ENCODE data around the gene HIVEP3.
A peak's percentile ranks its signal among the peaks of the same experiment; 100 is the strongest.
"Not testable (repeated sequence)": the region's sequence is repeated elsewhere in the genome, so short reads cannot be mapped to it uniquely, and the experiment has no call there.

Gene HIVEP3

GRCh38 chr1:41954533-41954944, 35.8 kb upstream of the HIVEP3 start:
- no peak for TF ChIP-seq CTCF (conservative IDR thresholded peaks at IDR 0.05; ENCODE audit: low read length)
- H3K4me3 ChIP-seq (ENCODE audit: low read length), result no peak overlapping the region
- DNase-seq (ENCODE audit: low read depth), result peak; percentile 69

- DNase-seq (ENCODE audit: low read depth), result no peak
- no peak overlapping the region for H3K4me3 ChIP-seq (ENCODE audit: low read length)
- TF ChIP-seq CTCF (conservative IDR thresholded peaks at IDR 0.05; ENCODE audit: low read length), result no peak
These were observed 34.6 kb upstream of the HIVEP3 start for GRCh38 chr1:41953291-41953690.

GRCh38 chr1:41952208-41952607, 33.5 kb upstream of the HIVEP3 start:
- TF ChIP-seq CTCF (conservative IDR thresholded peaks at IDR 0.05; ENCODE audit: low read length), result no peak
- DNase-seq (ENCODE audit: low read depth), result no peak
- H3K4me3 ChIP-seq (ENCODE audit: low read length), result no peak overlapping the region

GRCh38 chr1:41951492-41951891, 32.8 kb upstream of the HIVEP3 start:
- not testable (repeated sequence) for DNase-seq (ENCODE audit: low read depth); H3K4me3 ChIP-seq (ENCODE audit: low read length)

GRCh38 chr1:41950820-41951219, 32.1 kb upstream of the HIVEP3 start:
- TF ChIP-seq CTCF (conservative IDR thresholded peaks at IDR 0.05; ENCODE audit: low read length), result no peak
- no peak overlapping the region for H3K4me3 ChIP-seq (ENCODE audit: low read length)
- DNase-seq (ENCODE audit: low read depth), result no peak

GRCh38 chr1:41945946-41946345, 27.2 kb upstream of the HIVEP3 start:
- not testable (repeated sequence) for DNase-seq (ENCODE audit: low read depth); H3K4me3 ChIP-seq (ENCODE audit: low read length)

- no peak overlapping the region for H3K4me3 ChIP-seq (ENCODE audit: low read length)
- TF ChIP-seq CTCF (conservative IDR thresholded peaks at IDR 0.05; ENCODE audit: low read length), result no peak
- DNase-seq (ENCODE audit: low read depth), result no peak
These were observed 25.0 kb upstream of the HIVEP3 start for GRCh38 chr1:41943717-41944116.

- no peak for DNase-seq (ENCODE audit: low read depth)
- TF ChIP-seq CTCF (conservative IDR thresholded peaks at IDR 0.05; ENCODE audit: low read length), result no peak
- H3K4me3 ChIP-seq (ENCODE audit: low read length), result no peak overlapping the region
These were observed 23.6 kb upstream of the HIVEP3 start for GRCh38 chr1:41942278-41942677.

Data from AG10803 (cell line).